HPDE6-E6E7 (cell line): ENCODE measurements around the gene SERPINA1.

Source experiments
- DNase-seq: peaks from one replicate; pipeline ENCODE4 v3.0.0; 2011; ENCODE audit warnings: missing footprints; ENCODE audit errors: extremely low spot score

Gene SERPINA1

DNA sequence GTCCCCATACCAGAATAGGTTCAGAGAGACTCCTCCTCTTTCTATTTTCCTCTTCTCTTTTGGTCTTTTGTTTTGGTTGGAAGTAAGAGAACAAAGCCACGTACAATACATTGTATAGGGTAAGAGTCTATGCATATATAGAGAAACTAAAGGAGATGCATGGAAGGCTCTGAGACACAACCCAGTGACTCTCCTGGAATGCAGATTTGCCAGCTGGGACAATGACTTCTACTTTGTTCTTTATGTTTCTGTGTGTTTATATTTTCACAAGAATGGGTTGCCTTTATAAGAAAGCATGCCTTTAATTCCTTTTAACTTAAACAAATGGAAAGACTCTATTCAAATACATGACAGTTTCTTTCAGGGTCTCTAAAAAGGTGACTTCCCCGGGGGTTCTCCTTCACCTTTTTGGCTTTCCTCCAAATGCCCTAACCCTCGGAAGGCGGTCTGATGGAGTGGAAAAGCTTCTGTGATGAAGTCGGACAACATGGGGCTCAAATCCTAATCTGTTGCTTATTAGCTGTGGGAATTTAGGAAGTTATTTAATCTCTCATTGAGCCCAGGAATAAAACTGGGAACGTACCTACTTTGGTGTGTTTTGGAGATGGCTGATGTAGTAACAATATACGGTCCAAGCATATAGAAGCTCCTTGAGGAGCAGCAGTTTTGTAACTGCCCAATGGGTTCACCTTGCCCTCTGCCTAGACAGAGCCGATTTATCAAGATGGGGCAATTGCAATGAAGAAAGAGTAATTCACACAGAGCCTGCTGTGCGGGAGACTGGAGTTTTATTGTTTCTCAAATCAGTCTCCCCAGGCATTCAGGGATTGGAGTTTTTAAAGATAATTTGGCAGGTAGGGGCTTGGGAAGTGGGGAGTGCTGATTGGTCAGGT is 9.1 kb upstream of the SERPINA1 start:
- no peak for DNase-seq

DNA sequence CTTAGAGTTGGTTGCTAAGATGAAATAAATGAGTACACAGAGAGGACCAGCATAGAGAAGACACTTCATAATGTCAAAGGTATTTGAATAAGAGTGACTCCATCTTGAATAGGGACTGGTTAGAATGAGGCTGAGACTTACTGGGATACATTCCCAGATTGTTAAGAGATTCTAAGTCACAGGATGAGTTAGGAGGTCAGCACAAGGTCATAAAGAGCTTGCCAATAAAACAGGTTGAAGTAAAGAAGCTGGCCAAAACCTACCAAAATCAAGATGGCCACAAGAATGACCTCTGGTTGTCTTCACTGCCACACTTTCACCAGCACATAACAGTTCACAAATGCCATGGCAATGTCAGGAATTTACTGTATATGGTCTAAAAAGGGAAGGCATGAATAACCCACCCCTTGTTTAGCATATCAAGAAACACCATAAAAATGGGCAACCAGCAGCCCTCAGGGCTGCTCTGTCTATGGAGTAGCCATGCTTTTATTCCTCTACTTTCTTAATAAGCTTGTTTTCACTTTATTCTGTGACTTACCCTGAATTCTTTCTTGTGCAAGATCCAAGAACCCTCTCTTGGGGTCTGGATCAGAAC is 8.3 kb upstream of the SERPINA1 start:
- DNase-seq = no peak

DNA sequence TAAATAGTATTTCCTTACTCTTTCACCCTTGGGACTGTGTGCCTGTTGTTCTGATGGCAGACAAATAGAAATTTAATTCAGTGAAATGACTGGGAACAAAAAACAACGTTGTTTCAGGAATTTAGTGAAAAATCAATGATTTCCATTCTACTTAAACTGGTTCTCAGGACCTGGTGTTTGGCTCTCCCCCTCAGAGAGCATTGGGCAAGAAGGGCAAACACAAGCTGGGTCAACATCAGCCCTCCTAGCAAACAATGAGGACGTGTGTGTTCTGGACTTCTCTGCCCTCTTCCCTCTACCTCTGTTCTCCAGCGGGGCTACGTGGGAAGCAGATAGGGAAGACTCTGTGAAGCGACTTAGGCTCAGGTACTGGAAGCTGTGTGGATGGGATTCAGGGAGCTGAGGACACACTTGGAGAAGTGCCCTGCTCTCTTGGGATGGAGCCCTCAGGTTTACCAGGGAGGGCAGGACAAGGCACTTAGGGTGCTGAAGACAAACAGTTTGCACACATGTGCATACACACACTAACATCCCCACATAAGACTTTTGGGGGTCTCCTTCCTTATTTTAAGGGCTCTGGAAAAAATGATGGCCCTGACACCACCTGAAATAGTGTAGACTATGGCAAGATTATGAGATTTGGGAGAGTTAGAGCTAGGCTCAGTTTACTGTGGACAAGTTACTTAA is 7.6 kb upstream of the SERPINA1 start:
- no peak for DNase-seq

DNA sequence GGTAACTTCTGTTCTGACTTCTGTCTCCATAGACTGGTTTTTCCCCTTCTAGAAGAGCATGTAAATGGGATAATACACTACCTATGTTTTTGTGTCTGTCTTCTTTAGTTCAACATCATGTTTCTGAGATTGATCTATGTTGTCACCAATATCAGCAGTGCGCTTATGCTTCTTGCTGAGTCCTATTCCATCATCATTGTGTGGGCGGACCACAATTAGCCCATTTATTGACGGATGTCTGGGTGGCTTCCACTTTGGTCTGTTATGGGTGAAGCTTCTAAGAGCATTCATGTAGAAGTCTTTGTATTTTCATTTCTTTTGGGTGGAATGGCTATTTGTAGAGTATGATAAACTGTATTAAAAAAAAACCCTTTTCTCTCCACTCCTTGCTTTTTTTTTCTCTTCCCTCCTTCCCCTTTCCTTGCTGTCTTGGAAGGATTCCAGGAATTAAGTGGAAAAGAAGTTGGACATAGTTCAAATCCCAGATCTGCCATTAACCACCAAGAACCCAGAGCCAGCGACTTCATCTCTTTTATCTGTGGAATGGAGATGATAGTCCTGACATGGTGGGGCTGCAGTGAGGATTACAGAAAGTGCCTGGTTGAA is 7.0 kb upstream of the SERPINA1 start:
- no peak for DNase-seq

DNA sequence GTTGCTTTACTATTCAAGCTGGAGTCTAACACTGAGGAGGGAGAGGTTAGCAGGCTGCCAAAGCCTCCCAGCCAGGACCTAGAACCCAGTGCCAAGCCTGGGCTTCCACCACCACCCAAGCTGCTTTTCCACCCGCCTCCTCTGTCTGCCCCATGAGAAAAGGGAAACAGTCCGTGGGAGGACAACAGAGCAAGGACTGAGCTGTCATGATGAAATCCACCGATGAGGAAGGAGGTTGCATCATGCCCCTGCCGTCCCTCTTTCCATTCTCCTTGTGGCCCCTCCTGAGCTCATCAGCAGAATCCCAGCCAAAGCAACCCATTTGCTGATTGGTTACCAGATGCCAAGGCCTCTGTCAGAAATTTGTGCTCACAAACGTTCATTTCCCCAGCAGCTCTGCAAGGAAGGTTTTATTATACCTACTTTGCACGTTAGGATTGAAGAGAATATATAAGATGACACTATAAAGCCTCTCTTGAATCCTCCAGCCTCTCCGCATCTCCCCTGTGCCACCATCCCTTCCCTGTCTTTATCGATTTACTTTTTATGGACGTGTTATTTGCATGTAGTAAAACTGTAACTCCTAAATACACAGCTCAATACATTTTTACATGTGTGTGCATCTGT is 6.3 kb upstream of the SERPINA1 start:
- no peak for DNase-seq

DNA sequence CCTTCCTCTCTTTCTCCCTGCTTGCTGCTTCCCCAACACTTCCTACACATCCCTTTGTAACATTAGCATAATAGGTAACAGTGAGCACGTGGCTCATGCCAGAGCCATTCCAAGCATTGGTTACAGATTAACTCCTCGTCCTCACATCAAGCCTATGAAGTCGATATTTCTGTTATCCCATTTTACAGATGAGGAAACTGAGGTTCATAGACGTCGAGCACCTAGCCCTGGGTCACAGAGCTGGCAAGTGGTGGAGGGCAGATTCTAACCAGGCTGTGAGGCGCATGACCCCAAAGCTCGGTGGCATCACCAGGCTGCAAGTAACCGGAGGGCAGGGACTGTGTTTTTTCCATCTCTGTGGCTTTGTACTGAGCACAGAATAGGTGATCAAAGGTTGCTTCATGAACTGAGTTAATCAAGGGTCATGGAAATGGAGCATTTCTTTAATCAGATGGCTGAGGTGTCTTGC is 5.7 kb upstream of the SERPINA1 start:
- no peak for DNase-seq

DNA sequence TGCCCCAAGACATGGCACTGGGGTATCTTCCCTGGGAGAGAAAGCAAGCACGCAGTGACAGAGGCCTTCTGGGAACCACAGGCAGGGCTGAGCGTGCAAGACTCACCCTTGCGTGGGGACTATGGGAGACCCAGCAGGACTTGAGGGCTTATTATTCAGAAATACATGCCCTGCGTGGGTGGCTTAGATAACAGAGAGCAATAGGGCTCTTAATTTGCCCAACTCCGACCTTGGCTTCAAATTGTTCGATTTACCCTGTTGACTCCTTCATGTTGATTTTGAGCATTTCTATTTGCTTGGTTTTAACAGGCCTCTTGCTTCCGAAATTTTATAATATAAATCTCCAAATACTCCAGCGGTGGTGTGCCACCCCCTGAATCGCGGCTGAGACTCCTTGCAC is 5.1 kb upstream of the SERPINA1 start:
- DNase-seq = no peak

DNA sequence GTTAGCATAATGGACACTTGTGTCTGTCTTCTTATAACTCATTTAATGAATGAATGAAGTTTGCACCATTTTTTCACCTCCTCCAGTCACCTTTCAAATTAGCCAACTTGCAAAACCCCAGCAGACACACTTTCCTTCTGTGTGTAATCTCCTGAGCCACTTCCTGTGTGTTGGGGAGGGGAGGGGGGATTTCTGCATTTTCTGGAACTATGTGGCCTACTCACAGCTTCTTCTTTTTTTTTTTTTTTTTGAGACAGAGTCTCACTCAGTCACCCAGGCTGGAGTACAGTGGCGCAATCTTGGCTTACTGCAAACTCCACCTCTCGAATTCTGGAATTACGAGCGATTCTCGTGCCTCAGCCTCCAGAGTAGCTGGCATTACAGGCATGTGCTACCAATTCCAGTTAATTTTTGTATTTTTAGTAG is 4.1 kb upstream of the SERPINA1 start:
- no peak for DNase-seq

DNA sequence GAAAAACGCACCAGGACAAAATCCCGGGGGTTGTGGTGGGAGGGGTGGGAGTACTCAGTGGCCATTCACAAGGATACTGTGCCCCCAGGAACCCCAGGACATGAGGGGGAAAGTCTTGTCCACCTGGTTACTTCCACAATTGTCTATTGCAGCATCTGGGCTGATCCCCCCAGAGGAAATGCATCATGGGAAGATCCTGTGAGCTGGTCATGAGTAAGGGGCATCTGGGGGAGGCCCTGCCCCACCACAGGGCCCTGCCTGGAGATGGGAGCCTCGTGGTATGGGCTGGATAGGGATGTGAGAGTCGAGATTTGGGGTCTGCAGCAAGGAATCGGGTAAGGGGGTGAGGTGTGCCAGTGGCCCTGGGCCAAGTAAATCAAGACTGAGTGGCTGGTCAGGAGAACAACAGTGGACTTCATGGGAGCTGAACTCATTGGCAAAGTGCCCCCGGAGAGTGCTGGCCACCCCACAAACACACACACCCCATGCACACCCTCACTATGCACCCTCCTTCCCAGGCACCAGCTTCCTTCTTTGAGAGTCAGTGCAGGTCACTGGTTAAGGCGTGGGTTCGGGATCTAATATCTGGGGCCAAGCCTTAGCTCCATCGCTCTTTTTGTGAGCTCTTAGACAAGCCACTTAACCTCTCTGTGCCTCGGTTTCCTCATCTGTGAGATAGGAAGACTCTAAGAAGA is 3.0 kb upstream of the SERPINA1 start:
- no peak for DNase-seq

DNA sequence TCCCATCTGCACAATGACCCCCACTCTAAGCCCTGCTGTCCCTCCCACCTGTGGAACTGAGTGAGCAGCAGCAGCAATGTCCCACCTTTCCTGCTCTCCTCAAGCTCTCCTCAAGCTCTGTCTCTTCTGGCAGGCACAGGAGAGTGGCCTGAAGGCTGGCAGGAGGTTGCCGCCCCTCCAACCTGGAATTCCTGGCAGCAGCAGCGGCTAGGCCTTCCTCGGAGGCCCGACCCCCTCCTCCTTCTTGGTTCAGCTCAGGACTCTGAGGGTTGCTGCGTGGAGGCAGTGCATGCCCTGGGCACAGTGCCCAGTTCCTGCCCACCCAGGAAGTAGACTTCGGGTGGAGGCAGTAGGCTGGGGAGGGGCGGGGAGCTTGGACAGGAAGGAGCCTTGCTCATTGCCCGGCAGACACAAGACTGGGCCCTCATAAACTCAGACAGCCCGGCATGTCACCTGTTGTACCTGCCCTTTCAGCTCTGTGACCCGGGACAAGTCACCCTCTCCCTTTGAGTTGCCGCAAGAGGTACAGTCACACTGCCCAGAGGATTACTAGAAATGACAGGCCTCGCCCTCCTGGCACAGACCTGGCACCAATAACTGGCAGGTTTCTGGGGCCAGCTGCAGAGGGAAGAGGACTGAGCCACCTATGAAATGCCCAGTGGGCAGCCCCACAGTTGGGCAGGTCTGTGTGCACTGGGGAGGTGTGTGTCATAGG is 2.1 kb upstream of the SERPINA1 start:
- no peak for DNase-seq

DNA sequence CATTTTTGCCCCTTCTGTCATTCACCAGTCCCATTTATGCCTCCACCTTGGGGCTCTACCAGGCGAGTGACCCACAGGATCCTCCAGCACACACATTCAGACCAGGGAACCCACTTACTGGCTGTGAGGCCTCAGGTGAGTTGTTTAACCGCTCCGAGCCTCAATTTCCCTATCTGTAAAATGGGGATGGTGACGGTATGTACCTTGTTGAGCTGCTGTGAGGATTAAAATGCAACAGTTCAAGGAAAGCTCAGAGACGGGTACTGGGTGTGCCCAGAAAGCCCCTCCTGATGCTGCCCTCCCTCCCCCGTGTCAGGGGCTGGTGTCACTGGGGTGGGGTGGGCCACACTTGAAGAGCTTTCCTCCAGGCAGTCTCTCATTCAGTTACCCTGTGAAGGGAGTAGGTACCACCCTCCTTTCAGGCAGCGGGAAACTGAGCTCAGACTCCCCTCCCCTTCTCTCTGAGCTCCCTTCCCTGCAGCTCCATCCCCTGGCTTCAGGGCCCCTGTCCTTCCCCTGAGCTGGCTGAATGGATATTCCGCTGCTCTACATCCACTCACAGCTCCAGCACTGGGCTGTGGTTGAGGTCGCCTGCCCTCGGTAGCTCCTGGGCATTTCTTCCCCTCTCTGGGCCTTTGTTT is 1.4 kb upstream of the SERPINA1 start:
- DNase-seq = no peak

DNA sequence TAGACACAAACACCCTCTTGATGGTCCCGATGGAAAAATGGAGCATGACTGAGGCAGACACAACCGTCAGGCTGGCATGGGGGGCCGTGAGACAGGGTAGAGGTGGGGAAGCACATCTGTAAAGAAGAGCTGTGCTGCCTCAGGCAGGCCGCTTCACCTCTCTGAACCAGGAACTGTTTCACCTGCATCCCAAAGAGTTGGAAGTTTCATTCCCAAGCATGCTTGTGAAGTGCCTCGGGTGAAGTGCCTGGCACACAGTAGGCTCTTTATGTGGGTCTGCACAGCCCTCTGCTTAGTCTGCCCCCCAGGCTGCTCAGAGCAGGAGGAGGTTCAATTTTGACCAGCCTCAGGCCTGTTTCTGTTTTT is 685 bp upstream of the SERPINA1 start:
- DNase-seq = no peak

DNA sequence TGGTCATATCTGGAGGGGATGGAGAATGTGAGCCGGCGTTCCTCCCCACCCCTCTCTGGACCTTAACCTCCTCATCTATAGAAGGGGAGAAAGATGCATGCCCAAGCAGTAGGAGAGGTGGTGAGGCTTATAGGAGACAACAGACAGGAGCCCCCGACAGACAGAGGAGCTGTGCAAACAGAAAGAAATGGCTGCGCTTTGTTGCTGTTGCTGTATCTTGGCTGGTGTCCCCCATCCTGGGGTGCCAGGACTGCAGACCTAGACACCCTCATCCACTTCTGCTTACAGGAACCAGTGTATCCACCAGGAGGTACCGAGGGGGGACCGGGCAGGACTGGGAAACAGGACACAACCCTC is 397 bp downstream of the SERPINA1 start:
- DNase-seq = no peak

DNA sequence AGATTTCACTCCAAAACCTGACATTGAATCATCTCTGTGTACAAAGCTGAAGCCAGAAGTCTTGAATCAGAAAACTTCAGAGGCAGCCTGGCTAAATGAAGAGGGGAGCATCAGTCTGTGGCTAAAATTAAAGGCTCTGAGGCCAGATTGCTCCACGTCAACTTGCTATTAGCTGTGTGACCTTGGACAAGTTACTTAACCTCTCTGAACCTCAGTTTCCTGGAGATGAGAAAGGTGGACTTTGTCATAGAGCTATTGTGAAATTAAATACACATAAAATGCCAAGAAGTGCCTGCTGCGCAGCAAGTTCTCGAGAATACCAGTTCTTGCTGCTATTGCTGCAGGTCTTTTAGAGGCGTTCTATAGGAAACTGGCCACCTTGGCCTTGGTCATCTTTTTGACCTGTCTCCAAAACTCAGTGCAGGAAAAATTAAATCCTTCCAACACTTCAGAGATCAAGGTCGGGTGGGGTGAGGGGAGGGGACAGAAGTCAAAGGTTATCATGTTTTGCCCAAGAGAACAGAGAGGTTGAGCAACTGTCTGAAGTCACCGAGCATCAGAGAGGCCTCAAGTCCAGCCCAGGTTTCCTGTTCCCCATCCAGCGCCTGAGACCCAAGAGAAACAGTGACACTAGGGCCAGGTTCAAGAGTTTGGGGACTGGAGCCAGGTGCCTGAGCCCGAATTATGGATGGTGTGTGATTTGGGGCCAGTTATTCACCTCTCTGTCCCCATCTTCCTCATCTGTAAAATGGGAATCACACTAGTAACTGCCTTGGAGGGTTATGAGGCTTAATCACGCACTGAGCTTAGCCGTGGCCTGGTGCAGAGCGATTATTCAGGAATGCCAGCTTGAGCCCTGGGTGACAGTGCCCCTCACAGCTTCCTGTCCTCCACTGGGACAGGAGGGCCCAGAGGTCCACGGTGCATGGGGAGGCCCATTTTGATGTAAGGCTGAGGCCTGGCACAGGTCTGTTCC is 1.1 kb downstream of the SERPINA1 start:
- DNase-seq = no peak

DNA sequence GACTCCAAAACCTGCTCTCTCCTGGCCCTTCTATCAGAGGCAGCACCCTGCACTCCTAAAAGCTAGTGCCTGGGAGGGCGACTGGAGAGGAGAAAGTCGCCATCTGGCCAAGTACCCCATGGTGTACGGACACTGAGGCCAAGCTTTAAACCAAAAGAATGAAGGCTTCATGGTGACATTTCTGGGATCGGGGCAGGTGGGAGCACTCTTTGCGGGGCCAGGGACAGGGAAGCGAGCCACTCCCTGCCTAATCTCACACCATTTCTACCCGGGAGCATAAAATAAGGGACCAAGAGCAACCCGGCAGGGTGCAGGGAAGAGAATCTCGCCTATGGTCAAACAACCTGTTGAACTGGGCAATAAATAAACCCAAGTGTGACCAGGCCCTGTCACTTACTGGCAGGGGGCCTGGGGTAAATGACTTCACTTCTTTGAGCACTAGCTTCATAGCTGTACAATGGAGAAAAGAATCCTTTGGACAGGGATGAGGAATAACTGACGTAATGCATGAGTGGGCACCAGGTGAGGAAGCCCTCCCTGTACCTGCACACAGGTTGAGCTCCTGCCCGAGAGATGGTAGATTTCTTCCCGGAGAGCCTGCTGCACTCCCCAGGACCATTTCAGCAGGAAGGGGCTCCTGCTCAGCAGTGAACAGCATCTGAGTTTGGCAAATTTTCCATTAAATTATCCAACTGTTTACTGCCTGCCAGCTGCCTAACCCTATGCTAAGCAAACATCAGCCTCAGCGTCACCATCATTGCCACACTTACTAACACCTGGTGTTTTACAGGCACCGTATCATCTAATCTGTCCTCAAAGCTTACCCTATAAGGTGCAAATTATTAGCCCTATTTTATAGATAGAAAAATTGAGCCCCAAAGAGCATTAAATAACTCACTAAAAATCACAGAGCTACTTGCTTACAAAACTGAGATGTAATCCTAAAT is 2.0 kb downstream of the SERPINA1 start:
- DNase-seq = no peak

DNA sequence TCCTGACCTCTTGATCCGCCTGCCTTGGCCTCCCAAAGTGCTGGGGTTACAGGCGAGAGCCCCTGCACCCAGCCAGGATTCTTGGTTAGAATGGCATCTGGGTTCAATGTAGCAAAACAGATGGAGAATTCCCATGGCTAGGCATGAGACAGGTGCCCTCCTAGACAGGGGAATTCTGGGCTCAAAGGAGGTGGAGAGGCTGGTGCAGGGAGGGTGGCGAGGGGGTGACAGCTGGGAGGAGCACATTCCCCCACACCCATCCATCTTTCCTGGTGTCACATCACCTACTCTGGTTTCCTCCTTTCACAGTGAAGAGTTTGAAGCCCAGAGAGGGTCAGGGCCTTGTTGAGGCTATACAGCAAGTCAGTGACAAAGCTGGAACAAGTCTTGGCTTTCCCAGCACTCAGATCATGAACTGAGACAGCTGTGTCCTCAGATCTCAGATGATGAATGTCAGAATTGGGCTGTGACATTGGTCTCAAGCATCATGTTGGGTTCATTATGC is 2.8 kb downstream of the SERPINA1 start:
- DNase-seq = no peak

DNA sequence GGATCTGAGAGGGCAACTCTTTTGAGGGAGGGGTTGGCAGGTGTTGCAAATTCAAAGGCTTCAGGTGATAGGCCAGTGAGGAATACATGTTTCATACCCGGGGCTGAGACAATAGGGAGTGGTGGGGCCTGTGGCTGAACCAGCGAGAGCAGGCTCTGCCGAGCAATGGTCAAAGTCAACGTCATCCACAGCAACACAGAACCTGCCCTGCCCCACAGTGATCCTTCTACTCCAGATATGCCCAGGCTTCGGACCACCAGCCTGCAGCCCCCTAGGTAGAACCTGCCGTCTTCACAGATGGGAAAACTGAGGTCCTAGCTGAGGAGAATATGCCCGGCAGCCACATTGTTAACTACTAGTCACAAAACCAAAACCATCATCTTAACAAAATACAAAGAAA is 4.1 kb downstream of the SERPINA1 start:
- DNase-seq = no peak

DNA sequence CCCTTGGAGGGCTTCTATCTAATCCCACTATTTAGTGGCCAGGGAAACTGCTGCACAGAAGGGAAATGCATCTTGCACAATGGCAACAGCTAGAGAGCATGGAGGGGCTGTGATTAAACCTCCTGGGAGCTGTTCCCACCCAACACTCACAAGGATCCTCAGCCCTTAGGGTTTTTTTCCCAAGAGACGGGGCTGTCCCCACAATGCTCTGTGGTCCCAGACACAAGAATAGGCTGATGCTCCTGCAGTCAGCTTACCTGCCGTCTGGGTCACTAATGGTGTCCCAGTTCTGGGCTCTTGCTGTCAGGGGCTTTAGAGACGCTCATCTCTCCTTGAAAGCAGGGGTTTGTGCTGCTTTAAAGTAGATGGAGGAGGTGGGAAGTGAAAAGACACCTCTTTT is 4.6 kb downstream of the SERPINA1 start:
- no peak for DNase-seq
